ENCODE measurements around the gene STK17A. TPM values are rescaled to one million over a fixed set of nuclear protein-coding genes. Genes with fewer than 3 reads are reported as not detected.

The STK17A gene
- total RNA-seq, 1 experiment from 2014 or later: 21.3 TPM

- peaks cover 27% of the 10 kb centered on the region; the same call in 1 of the 2 replicates for H3K27me3 ChIP-seq (ENCODE audit: control insufficient read depth, insufficient read depth, low read length)
- no peak overlapping the region for H3K27ac ChIP-seq (ENCODE audit: low read length)
- TF ChIP-seq CTCF (IDR thresholded peaks at IDR 0.05): no peak
- no peak for TF ChIP-seq TCF7L2 (IDR thresholded peaks at IDR 0.05; ENCODE audit: low read depth, low read length)
- TF ChIP-seq SIN3A (IDR thresholded peaks at IDR 0.05; ENCODE audit: borderline replicate concordance, insufficient read depth, low read depth, low read length): no peak
- ATAC-seq: no peak
- POLR2A ChIA-PET: no interaction called here
- in situ Hi-C loops (cut with HindIII; ENCODE audit: low pct_unique_long_range_greater_than_20kb, low sequenced_read_pairs) (no loop called here), intact Hi-C loops (cut with micrococcal nuclease; ENCODE audit: unreplicated experiment) (no loop called here)
- no peak overlapping the region for H3K4me3 ChIP-seq (ENCODE audit: low read depth in 2 of 2, low read length in 2 of 2)
- CTCF ChIA-PET: no interaction called here
- no peak for DNase-seq (ENCODE audit: low read depth, low spot score)
- no peaks in the 10 kb centered on the region for H3K4me1 ChIP-seq (ENCODE audit: control insufficient read depth, insufficient read depth, low read length)
- no peaks in the 10 kb centered on the region for H3K36me3 ChIP-seq (ENCODE audit: control insufficient read depth, insufficient read depth, low read length)
- BruUV-seq (replicated peaks): no TSS peak
- no peaks in the 10 kb centered on the region for H3K9me3 ChIP-seq (ENCODE audit: control insufficient read depth, insufficient read depth, low read depth, low read length)
Observed at GRCh38 chr7:43550427-43550826, 32.5 kb upstream of the STK17A start.

GRCh38 chr7:43552122-43552521, 30.8 kb upstream of the STK17A start:
- H3K9me3 ChIP-seq (ENCODE audit: control insufficient read depth, insufficient read depth, low read depth, low read length): no peaks in the 10 kb centered on the region
- no TSS peak for BruUV-seq (replicated peaks)
- H3K4me1 ChIP-seq (ENCODE audit: control insufficient read depth, insufficient read depth, low read length): no peaks in the 10 kb centered on the region
- DNase-seq (ENCODE audit: low read depth, low spot score) (no peak), ATAC-seq (no peak)
- no peak overlapping the region for H3K4me3 ChIP-seq (ENCODE audit: low read depth in 2 of 2, low read length in 2 of 2)
- ChIA-PET POLR2A (no interaction called here), CTCF (no interaction called here)
- intact Hi-C loops (cut with micrococcal nuclease; ENCODE audit: unreplicated experiment) (no loop called here), in situ Hi-C loops (cut with HindIII; ENCODE audit: low pct_unique_long_range_greater_than_20kb, low sequenced_read_pairs) (no loop called here)
- peaks cover 21% of the 10 kb centered on the region; the same call in 1 of the 2 replicates for H3K27me3 ChIP-seq (ENCODE audit: control insufficient read depth, insufficient read depth, low read length)
- no peaks in the 10 kb centered on the region for H3K36me3 ChIP-seq (ENCODE audit: control insufficient read depth, insufficient read depth, low read length)
- H3K27ac ChIP-seq (ENCODE audit: low read length): no peak overlapping the region
- no peak for TF ChIP-seq REST (IDR thresholded peaks at IDR 0.05; ENCODE audit: insufficient read depth in 1 of 2, low read depth in 2 of 2, low read length in 1 of 2)
- TF ChIP-seq TCF7L2 (IDR thresholded peaks at IDR 0.05; ENCODE audit: low read depth, low read length): no peak
- no peak for TF ChIP-seq POLR2AphosphoS5 (IDR thresholded peaks at IDR 0.05; ENCODE audit: low read depth, low read length)
- TF ChIP-seq CTCF (IDR thresholded peaks at IDR 0.05): no peak
- TF ChIP-seq SIN3A (IDR thresholded peaks at IDR 0.05; ENCODE audit: borderline replicate concordance, insufficient read depth, low read depth, low read length): no peak
